Measurements from ENCODE around the gene CHURC1. TPM values are rescaled to one million over a fixed set of nuclear protein-coding genes. Genes with fewer than 3 reads are reported as not detected.

The CHURC1 gene
- total and polyA plus RNA-seq, 2 of the 8 experiments (the other 6 are each of a cell fraction or from before 2014, with no cell fraction given), result 50.2 to 59.3 TPM

DNA sequence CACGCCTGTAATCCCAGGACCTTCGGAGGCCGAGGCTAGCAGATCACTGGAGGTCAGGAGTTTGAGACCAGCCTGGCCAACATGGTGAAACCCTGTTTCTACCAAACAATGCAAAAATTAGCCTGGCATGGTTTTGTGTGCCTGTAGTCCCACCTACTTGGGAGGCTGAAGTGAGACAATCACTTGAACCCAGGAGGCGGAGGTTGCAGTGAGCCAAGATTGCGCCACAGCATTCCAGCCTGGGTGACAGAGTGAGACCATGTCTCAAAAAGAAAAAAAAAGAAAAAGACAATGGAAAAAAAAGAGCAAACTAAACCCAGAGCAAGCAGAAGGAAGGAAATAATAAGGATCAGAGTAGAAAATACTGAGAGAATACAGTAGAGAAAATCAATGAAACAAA lies 5.4 kb downstream of the CHURC1 start:
- TF ChIP-seq SIX5 (IDR thresholded peaks at IDR 0.05; ENCODE audit: low read depth, low read length), result no peak
- no peak for TF ChIP-seq KDM5A (IDR thresholded peaks at IDR 0.05; ENCODE audit: low read length)
- peak; percentile 79 for TF ChIP-seq CEBPB (IDR thresholded peaks at IDR 0.05; ENCODE audit: low read depth, low read length)
- TF ChIP-seq E2F6 (IDR thresholded peaks at IDR 0.05), result no peak
- TF ChIP-seq TEAD4 (IDR thresholded peaks at IDR 0.05; ENCODE audit: low read depth, low read length), result no peak
- WGBS, 2 experiments (ENCODE audit: extremely low coverage in 1 of 2, insufficient coverage in 1 of 2, insufficient read length in 1 of 2, insufficient replicate concordance in 2 of 2, low coverage in 1 of 2, low lambda C conversion rate in 2 of 2, missing lambda C conversion rate in 1 of 2), result 93% methylated on average over 5 of the region's 5 CpGs; no CpG with 5 or more reads in 1 of the 2 experiments

More for the DNA sequence above, 5.4 kb downstream of the CHURC1 start:
- Histone ChIP-seq H3K4me3 (ENCODE audit: extremely low read depth in 1 of 4, insufficient read depth in 2 of 4, low read depth in 3 of 4, low read length in 4 of 4) (no peak overlapping the region), H3K4ac (replicated peaks; ENCODE audit: insufficient read length, low read depth, low read length) (no peak overlapping the region), H3K9me3 (ENCODE audit: insufficient read depth in 2 of 2, low read depth in 1 of 2, low read length in 1 of 2) (no peaks in the 10 kb centered on the region), H3K27ac (ENCODE audit: low read depth, low read length) (no peak overlapping the region), H3K9ac (replicated peaks in 1 of 4; ENCODE audit: extremely low read depth in 1 of 4, low read depth in 3 of 4, low read length in 3 of 4) (no peak overlapping the region), H4K5ac (ENCODE audit: insufficient read length, low read depth, low read length) (no peak overlapping the region), H4K8ac (ENCODE audit: extremely low read depth, insufficient read depth, low read length) (no peak overlapping the region), H2AK5ac (ENCODE audit: low read depth, low read length) (no peak overlapping the region), H3K14ac (ENCODE audit: insufficient read length) (no peak overlapping the region), H2BK5ac (ENCODE audit: low read depth, low read length) (no peak overlapping the region), H3K36me3 (ENCODE audit: control insufficient read depth in 2 of 4, insufficient read depth in 4 of 4, low read length in 3 of 4) (peaks cover 0 to 10% (median 2%) of the 10 kb centered on the region in 4 experiments; a peak in 4 of 8 replicates), H3K4me2 (ENCODE audit: insufficient read depth in 1 of 2, low read depth in 2 of 2, low read length in 2 of 2) (no peak overlapping the region), H3K56ac (replicated peaks; ENCODE audit: insufficient read length, low read depth, low read length) (no peak overlapping the region), H4K20me1 (replicated peaks in 1 of 2; ENCODE audit: control insufficient read depth in 1 of 2, insufficient read depth in 2 of 2, low read length in 2 of 2) (no peaks in the 10 kb centered on the region), H2BK20ac (ENCODE audit: low read length) (no peak overlapping the region), H2BK12ac (ENCODE audit: low read depth, low read length) (no peak overlapping the region), H3K23ac (ENCODE audit: insufficient read length) (no peak overlapping the region), H2BK15ac (ENCODE audit: low read length) (no peak overlapping the region), H3K79me2 (ENCODE audit: control insufficient read depth in 1 of 2, insufficient read depth in 2 of 2, low read length in 2 of 2) (peaks cover 5 to 28% of the 10 kb centered on the region in 2 experiments; a peak in 3 of 4 replicates), H2BK120ac (replicated peaks; ENCODE audit: low read depth, low read length) (no peak overlapping the region), H3K4me1 (replicated peaks in 1 of 4; ENCODE audit: control insufficient read depth in 3 of 4, insufficient read depth in 4 of 4, low read length in 3 of 4) (peaks cover 0 to 4% (median 0%) of the 10 kb centered on the region in 4 experiments; a peak in 3 of 7 replicates), H3K79me1 (ENCODE audit: low read depth, low read length) (no peaks in the 10 kb centered on the region; the same call in none of the 2 replicates), H2AFZ (ENCODE audit: low read length) (no peak overlapping the region), H4K91ac (replicated peaks; ENCODE audit: insufficient read length, low read length) (no peak overlapping the region), H3K23me2 (ENCODE audit: low read depth, low read length) (peaks cover 3% of the 10 kb centered on the region), H3K27me3 (replicated peaks in 1 of 4; ENCODE audit: control insufficient read depth in 3 of 4, extremely low read depth in 1 of 4, insufficient read depth in 3 of 4, low read length in 3 of 4) (no peaks in the 10 kb centered on the region), H3K18ac (ENCODE audit: extremely low read depth, low read length) (no peak overlapping the region)
- POLR2A ChIA-PET (ENCODE audit: partially characterized antibody), result interaction anchor here (0.7 to 2.3 kb wide), 2 partner anchors 16 to 32 kb away, joined by 3 to 4 read pairs; no protein-coding TSS in a partner anchor
- no peak for DNase-seq (ENCODE audit: low read depth in 1 of 2, low spot score in 2 of 2)
- no peak for FAIRE-seq
- CTCF ChIA-PET (ENCODE audit: partially characterized antibody), result interaction anchor here (0.7 kb wide), 1 partner anchor 19 kb away, joined by 4 read pairs; no protein-coding TSS in a partner anchor
